Liver (tissue), 9 donors: ENCODE measurements around the gene WARS2. TPM values are rescaled to one million over a fixed set of nuclear protein-coding genes. Genes with fewer than 3 reads are reported as not detected.

ENCODE experiments used
- DNase-seq: peaks from one replicate; pipeline ENCODE4 v3.0.0-alpha.2; 2017; ENCODE audit warnings: low spot score
- H3K27ac ChIP-seq, 2 donors: one replicate each; pipeline ENCODE4 v1.7.0; 2013; ENCODE audit warnings: inconsistent platforms in 2 of 2, low read length in 2 of 2, control low read depth in 1 of 2, low read depth in 1 of 2, mild to moderate bottlenecking in 1 of 2
- H3K27me3 ChIP-seq, 4 donors: one replicate each; pipeline versions ENCODE4 v1.6.1 to v1.7.0; 2013; ENCODE audit warnings: low read length in 3 of 4, inconsistent platforms in 1 of 4, mild to moderate bottlenecking in 1 of 4, moderate library complexity in 1 of 4; ENCODE audit not compliant: control insufficient read depth in 4 of 4, insufficient read depth in 4 of 4
- H3K36me3 ChIP-seq, 4 donors: one replicate each; pipeline versions ENCODE4 v1.6.1 to v1.7.0; 2013; ENCODE audit warnings: low read length in 3 of 4, mild to moderate bottlenecking in 3 of 4, low read depth in 1 of 4, moderate library complexity in 1 of 4; ENCODE audit not compliant: control insufficient read depth in 4 of 4, insufficient read depth in 3 of 4
- H3K4me1 ChIP-seq, 4 donors: one replicate each; pipeline versions ENCODE4 v1.6.1 to v1.7.0; 2013; ENCODE audit warnings: low read length in 3 of 4, mild to moderate bottlenecking in 3 of 4, moderate library complexity in 1 of 4; ENCODE audit not compliant: control insufficient read depth in 4 of 4, insufficient read depth in 4 of 4
- H3K4me3 ChIP-seq, 3 donors: one replicate each; pipeline versions ENCODE4 v1.6.1 to v1.7.0; 2013; ENCODE audit warnings: low read length in 3 of 3, control low read depth in 1 of 3, low read depth in 1 of 3, mild to moderate bottlenecking in 1 of 3
- H3K9ac ChIP-seq, 2 donors: one replicate each; pipeline ENCODE4 v1.7.0; 2013; ENCODE audit warnings: low read length in 2 of 2, mild to moderate bottlenecking in 2 of 2, moderate library complexity in 2 of 2, control low read depth in 1 of 2, low read depth in 1 of 2
- H3K9me3 ChIP-seq, 4 donors: one replicate each; pipeline versions ENCODE4 v1.6.1 to v1.7.0; 2013; ENCODE audit warnings: low read length in 3 of 4; ENCODE audit not compliant: control insufficient read depth in 4 of 4
- EGR1 ChIP-seq, 2 donors: IDR thresholded peaks; 2 replicates each; pipeline ENCODE4 v1.6.1; 2016 to 2018; ENCODE audit warnings: antibody characterized with exemption in 2 of 2, low read depth in 2 of 2
- FOXA1 ChIP-seq: IDR thresholded peaks from 2 replicates; pipeline ENCODE4 v1.6.1; 2016; ENCODE audit warnings: antibody characterized with exemption
- FOXA2 ChIP-seq: IDR thresholded peaks from 2 replicates; pipeline ENCODE4 v1.6.1; 2016; ENCODE audit warnings: antibody characterized with exemption
- GABPA ChIP-seq, 2 donors: IDR thresholded peaks in 1 of 2; conservative IDR thresholded peaks in 1 of 2; 2 replicates each; pipeline ENCODE4 v1.6.1; 2016; ENCODE audit warnings: antibody characterized with exemption in 2 of 2, mild to moderate bottlenecking in 1 of 2, moderate library complexity in 1 of 2
- HNF4A ChIP-seq, 2 donors: conservative IDR thresholded peaks; 2 replicates each; pipeline ENCODE4 v1.6.1; 2016; ENCODE audit warnings: antibody characterized with exemption in 2 of 2, mild to moderate bottlenecking in 2 of 2
- HNF4G ChIP-seq: IDR thresholded peaks from 2 replicates; pipeline ENCODE4 v1.6.1; 2016; ENCODE audit warnings: antibody characterized with exemption
- JUND ChIP-seq, 2 donors: IDR thresholded peaks; 2 replicates each; pipeline ENCODE4 v1.6.1; 2016; ENCODE audit warnings: antibody characterized with exemption in 2 of 2
- NR2F2 ChIP-seq: IDR thresholded peaks from 2 replicates; pipeline ENCODE4 v1.6.1; 2016; ENCODE audit warnings: antibody characterized with exemption
- RAD21 ChIP-seq, 2 donors: IDR thresholded peaks; 2 replicates each; pipeline ENCODE4 v1.6.1; 2016; ENCODE audit warnings: antibody characterized with exemption in 2 of 2, mild to moderate bottlenecking in 2 of 2
- RXRA ChIP-seq, 2 donors: IDR thresholded peaks; 2 replicates each; pipeline ENCODE4 v1.6.1; 2017 to 2018; ENCODE audit warnings: antibody characterized with exemption in 2 of 2, mild to moderate bottlenecking in 1 of 2
- SP1 ChIP-seq: IDR thresholded peaks from 2 replicates; pipeline ENCODE4 v1.6.1; 2018; ENCODE audit warnings: antibody characterized with exemption, mild to moderate bottlenecking
- TAF1 ChIP-seq: conservative IDR thresholded peaks from 2 replicates; pipeline ENCODE4 v1.6.1; 2016; ENCODE audit warnings: antibody characterized with exemption, mild to moderate bottlenecking
- YY1 ChIP-seq: IDR thresholded peaks from 2 replicates; pipeline ENCODE4 v1.6.1; 2016; ENCODE audit warnings: antibody characterized with exemption, mild to moderate bottlenecking
- WGBS: extraction: QIAGEN DNeasy Blood & Tissue Kit; methylation state at CpG from one replicate; pipeline ENCODE4 v1.1.7; 2013; 5-methylcytosine and 5-hydroxymethylcytosine counted together
- polyA plus RNA-seq, 2 donors: library from polyadenylated mRNA; stranded (reverse) in 1 of 2; unstranded in 1 of 2; fragments of 200-250 nt in 1 of 2; fragments of >200 nt in 1 of 2; fragmentation: Nextera tagmentation in 1 of 2; extraction: Ambion mirVana in 1 of 2; gene quantifications; one replicate each; pipeline versions ENCODE4 v1.2.1 to v1.2.3, GENCODE V29; 2013 to 2015
- total RNA-seq, 2 donors: library from RNA; depleted of rRNA; stranded (reverse); fragments of >200 nt; gene quantifications; one replicate each; pipeline ENCODE4 v1.2.3, GENCODE V29; 2014
- TF ChIP-seq, protein P1 (sequence below): IDR thresholded peaks from 2 replicates; pipeline ENCODE4 v1.6.1; 2016; ENCODE audit warnings: antibody characterized with exemption
- TF ChIP-seq, protein P2 (sequence below): IDR thresholded peaks from 2 replicates; pipeline ENCODE4 v1.6.1; 2016; ENCODE audit warnings: antibody characterized with exemption
- TF ChIP-seq, protein P3 (sequence below): fragments of 150-350 bp; IDR thresholded peaks from 2 replicates; pipeline ENCODE4 v1.5.1; 2017; ENCODE audit warnings: improper control_type of control experiment, low read depth, low read length; ENCODE audit not compliant: missing input control
- TF ChIP-seq, protein P4 (sequence below): IDR thresholded peaks from 2 replicates; pipeline ENCODE4 v1.6.1; 2016; ENCODE audit warnings: antibody characterized with exemption
- TF ChIP-seq, protein P5 (sequence below): IDR thresholded peaks from 2 replicates; pipeline ENCODE4 v1.6.1; 2016; ENCODE audit warnings: antibody characterized with exemption, mild to moderate bottlenecking
- donor health status: healthy.
- donor health status: healthy.
- donor health status: healthy.
- donor health status: healthy.
- donor health status: healthy.

The WARS2 gene
- total and polyA plus RNA-seq, 4 donors = 3.5 to 14.5 (median 7.0) TPM

DNA sequence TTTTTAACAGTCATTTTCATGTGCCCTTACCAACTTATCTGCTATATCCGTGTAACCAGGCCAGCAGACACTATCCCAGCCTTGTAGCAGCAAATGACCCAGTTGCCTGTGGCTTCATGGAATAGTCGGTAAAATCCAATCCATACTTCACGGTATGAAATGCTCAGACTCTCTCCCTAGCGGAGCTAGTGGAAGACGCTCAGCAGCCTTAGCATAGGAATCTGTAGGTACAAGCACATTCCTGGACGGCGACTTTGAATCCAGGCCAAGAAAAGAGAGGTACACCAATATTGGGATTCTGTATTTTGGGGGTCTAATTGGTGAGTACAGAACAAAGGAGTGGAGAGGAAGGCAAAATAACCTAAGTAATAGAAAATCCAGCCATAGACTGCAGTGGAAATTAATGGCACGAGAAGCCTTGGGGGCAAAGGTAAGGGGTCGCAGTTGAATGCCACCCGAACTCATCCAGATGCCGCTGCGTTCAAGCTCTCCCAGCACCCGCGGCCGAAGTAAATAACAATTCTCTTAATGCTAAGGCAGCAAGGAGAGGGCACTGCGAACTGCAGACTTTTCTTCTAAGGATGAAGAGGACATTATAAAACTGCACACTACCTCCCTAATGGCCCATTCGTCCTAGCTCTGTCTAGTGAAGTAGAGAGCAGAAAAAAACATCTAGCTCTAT, 134.6 kb downstream of the WARS2 start:
- Histone ChIP-seq H3K9me3 (peaks cover 0 to 12% (median 0%) of the 10 kb centered on the region in 4 donors), H3K27me3 (peaks cover 0 to 25% (median 19%) of the 10 kb centered on the region in 4 donors), H3K9ac (no peak overlapping the region), H3K4me3 (no peak overlapping the region), H3K27ac (no peak overlapping the region), H3K36me3 (no peaks in the 10 kb centered on the region), H3K4me1 (peaks cover 8 to 24% (median 13%) of the 10 kb centered on the region in 4 donors)
- no peak for TF ChIP-seq JUND (IDR thresholded peaks at IDR 0.05)
- no peak for TF ChIP-seq HNF4G
- TF ChIP-seq, protein P1, sequence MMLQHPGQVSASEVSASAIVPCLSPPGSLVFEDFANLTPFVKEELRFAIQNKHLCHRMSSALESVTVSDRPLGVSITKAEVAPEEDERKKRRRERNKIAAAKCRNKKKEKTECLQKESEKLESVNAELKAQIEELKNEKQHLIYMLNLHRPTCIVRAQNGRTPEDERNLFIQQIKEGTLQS = no peak
- no peak for TF ChIP-seq RXRA (IDR thresholded peaks at IDR 0.05)
- TF ChIP-seq NR2F2 = no peak
- TF ChIP-seq FOXA1 = no peak
- no peak for TF ChIP-seq RAD21 (IDR thresholded peaks at IDR 0.05)
- TF ChIP-seq FOXA2 = no peak
- TF ChIP-seq, protein P2, sequence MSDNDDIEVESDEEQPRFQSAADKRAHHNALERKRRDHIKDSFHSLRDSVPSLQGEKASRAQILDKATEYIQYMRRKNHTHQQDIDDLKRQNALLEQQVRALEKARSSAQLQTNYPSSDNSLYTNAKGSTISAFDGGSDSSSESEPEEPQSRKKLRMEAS = no peak
- TF ChIP-seq, protein P3, sequence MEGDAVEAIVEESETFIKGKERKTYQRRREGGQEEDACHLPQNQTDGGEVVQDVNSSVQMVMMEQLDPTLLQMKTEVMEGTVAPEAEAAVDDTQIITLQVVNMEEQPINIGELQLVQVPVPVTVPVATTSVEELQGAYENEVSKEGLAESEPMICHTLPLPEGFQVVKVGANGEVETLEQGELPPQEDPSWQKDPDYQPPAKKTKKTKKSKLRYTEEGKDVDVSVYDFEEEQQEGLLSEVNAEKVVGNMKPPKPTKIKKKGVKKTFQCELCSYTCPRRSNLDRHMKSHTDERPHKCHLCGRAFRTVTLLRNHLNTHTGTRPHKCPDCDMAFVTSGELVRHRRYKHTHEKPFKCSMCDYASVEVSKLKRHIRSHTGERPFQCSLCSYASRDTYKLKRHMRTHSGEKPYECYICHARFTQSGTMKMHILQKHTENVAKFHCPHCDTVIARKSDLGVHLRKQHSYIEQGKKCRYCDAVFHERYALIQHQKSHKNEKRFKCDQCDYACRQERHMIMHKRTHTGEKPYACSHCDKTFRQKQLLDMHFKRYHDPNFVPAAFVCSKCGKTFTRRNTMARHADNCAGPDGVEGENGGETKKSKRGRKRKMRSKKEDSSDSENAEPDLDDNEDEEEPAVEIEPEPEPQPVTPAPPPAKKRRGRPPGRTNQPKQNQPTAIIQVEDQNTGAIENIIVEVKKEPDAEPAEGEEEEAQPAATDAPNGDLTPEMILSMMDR = no peak
- no peak for TF ChIP-seq YY1
- no peak for DNase-seq
- WGBS = 13% methylated on average over 17 of the region's 17 CpGs

DNA sequence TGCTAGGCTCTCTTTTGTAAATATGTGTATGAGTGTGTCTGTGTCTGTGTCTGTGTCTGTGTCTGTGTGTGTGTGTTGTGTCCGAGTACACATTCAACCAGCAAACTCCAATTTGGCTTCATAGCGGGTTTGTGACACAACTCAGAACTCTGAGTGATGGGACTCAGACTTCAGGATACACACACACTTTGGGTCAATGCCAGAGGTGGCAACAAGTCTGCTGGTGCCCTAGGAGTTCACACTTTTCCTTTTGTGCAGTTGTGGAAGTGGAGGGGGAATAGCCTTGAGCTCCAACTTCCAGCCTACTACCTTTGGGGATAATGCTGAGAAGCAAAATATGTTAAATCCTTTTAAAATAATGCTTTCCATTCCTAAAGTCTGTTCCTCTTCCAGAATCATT, 135.7 kb downstream of the WARS2 start:
- no peak for DNase-seq
- TF ChIP-seq, protein P2 = no peak
- TF ChIP-seq, protein P4, sequence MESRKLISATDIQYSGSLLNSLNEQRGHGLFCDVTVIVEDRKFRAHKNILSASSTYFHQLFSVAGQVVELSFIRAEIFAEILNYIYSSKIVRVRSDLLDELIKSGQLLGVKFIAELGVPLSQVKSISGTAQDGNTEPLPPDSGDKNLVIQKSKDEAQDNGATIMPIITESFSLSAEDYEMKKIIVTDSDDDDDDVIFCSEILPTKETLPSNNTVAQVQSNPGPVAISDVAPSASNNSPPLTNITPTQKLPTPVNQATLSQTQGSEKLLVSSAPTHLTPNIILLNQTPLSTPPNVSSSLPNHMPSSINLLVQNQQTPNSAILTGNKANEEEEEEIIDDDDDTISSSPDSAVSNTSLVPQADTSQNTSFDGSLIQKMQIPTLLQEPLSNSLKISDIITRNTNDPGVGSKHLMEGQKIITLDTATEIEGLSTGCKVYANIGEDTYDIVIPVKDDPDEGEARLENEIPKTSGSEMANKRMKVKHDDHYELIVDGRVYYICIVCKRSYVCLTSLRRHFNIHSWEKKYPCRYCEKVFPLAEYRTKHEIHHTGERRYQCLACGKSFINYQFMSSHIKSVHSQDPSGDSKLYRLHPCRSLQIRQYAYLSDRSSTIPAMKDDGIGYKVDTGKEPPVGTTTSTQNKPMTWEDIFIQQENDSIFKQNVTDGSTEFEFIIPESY = no peak
- TF ChIP-seq FOXA1 (no peak), FOXA2 (no peak), SP1 (no peak), YY1 (no peak), JUND (IDR thresholded peaks at IDR 0.05) (no peak), HNF4A (conservative IDR thresholded peaks at IDR 0.05) (no peak), RAD21 (IDR thresholded peaks at IDR 0.05) (no peak), EGR1 (IDR thresholded peaks at IDR 0.05; ENCODE audit: low read depth in 2 of 2) (no peak), TAF1 (no peak), HNF4G (no peak), NR2F2 (no peak), GABPA (IDR thresholded peaks at IDR 0.05 in 1 of 2, conservative IDR thresholded peaks at IDR 0.05 in 1 of 2) (no peak), RXRA (IDR thresholded peaks at IDR 0.05) (no peak)
- TF ChIP-seq, protein P5, sequence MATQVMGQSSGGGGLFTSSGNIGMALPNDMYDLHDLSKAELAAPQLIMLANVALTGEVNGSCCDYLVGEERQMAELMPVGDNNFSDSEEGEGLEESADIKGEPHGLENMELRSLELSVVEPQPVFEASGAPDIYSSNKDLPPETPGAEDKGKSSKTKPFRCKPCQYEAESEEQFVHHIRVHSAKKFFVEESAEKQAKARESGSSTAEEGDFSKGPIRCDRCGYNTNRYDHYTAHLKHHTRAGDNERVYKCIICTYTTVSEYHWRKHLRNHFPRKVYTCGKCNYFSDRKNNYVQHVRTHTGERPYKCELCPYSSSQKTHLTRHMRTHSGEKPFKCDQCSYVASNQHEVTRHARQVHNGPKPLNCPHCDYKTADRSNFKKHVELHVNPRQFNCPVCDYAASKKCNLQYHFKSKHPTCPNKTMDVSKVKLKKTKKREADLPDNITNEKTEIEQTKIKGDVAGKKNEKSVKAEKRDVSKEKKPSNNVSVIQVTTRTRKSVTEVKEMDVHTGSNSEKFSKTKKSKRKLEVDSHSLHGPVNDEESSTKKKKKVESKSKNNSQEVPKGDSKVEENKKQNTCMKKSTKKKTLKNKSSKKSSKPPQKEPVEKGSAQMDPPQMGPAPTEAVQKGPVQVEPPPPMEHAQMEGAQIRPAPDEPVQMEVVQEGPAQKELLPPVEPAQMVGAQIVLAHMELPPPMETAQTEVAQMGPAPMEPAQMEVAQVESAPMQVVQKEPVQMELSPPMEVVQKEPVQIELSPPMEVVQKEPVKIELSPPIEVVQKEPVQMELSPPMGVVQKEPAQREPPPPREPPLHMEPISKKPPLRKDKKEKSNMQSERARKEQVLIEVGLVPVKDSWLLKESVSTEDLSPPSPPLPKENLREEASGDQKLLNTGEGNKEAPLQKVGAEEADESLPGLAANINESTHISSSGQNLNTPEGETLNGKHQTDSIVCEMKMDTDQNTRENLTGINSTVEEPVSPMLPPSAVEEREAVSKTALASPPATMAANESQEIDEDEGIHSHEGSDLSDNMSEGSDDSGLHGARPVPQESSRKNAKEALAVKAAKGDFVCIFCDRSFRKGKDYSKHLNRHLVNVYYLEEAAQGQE = no peak
- TF ChIP-seq, protein P3 = no peak
- TF ChIP-seq, protein P1 = no peak
- H3K9ac ChIP-seq = no peak overlapping the region
- no peak overlapping the region for H3K27ac ChIP-seq
- no peak overlapping the region for H3K4me3 ChIP-seq
- H3K27me3 ChIP-seq = peaks cover 0 to 24% (median 19%) of the 10 kb centered on the region in 4 donors
- peaks cover 10 to 29% (median 14%) of the 10 kb centered on the region in 4 donors for H3K4me1 ChIP-seq
- WGBS = 48% methylated on average over 2 of the region's 2 CpGs
- no peaks in the 10 kb centered on the region for H3K36me3 ChIP-seq
- H3K9me3 ChIP-seq = peaks cover 0 to 12% (median 0%) of the 10 kb centered on the region in 4 donors
